GM23338 (cell line): ENCODE data around the gene SLC9A9. TPM values are rescaled to one million over a fixed set of nuclear protein-coding genes. Genes with fewer than 3 reads are reported as not detected.

Source experiments
- ATAC-seq: fragments of 200-7000 bp; cut with Tn5 transposase; 3 replicates; pipeline ENCODE4 v1.9.1; 2020
- DNase-seq: peaks from one replicate; pipeline ENCODE4 v3.0.0-alpha.2; 2015; ENCODE audit warnings: low spot score
- H2AFZ ChIP-seq: fragments of 200-600 bp; sonication (generic); 2 replicates; pipeline ENCODE4 v1.8.0; 2016; ENCODE audit warnings: antibody characterized with exemption, mild to moderate bottlenecking, moderate library complexity
- H3F3A ChIP-seq: fragments of 200-600 bp; sonication (generic); replicated peaks from 2 replicates; pipeline ENCODE4 v1.8.0; 2017; ENCODE audit warnings: antibody characterized with exemption, mixed run types, low read depth
- H3K27ac ChIP-seq: fragments of 200-600 bp; sonication (generic); 2 replicates; pipeline ENCODE4 v1.6.1; 2016; ENCODE audit warnings: low read depth
- H3K27me3 ChIP-seq: fragments of 200-600 bp; sonication (generic); 2 replicates; pipeline ENCODE4 v1.8.0; 2016; ENCODE audit warnings: mild to moderate bottlenecking, mixed run types, moderate library complexity; ENCODE audit not compliant: insufficient read depth
- H3K36me3 ChIP-seq: fragments of 200-600 bp; sonication (generic); 2 replicates; pipeline ENCODE4 v1.8.0; 2016; ENCODE audit warnings: mild to moderate bottlenecking; ENCODE audit not compliant: insufficient read depth
- H3K4me1 ChIP-seq: fragments of 200-600 bp; sonication (generic); 2 replicates; pipeline ENCODE4 v1.8.0; 2016; ENCODE audit warnings: mild to moderate bottlenecking, moderate library complexity; ENCODE audit not compliant: insufficient read depth
- H3K4me2 ChIP-seq: fragments of 200-600 bp; sonication (generic); 2 replicates; pipeline ENCODE4 v1.7.1; 2017; ENCODE audit warnings: mixed run types
- H3K4me3 ChIP-seq: fragments of 200-600 bp; sonication (generic); 2 replicates; pipeline ENCODE4 v1.6.1; 2016; ENCODE audit warnings: mixed run types
- H3K79me2 ChIP-seq: fragments of 200-600 bp; sonication (generic); replicated peaks from 2 replicates; pipeline ENCODE4 v1.8.0; 2017; ENCODE audit warnings: mild to moderate bottlenecking; ENCODE audit not compliant: insufficient read depth
- H3K9me2 ChIP-seq: fragments of 200-600 bp; sonication (generic); 2 replicates; pipeline ENCODE4 v1.8.0; 2017; ENCODE audit not compliant: insufficient read depth
- H4K20me1 ChIP-seq: fragments of 200-600 bp; sonication (generic); replicated peaks from 2 replicates; pipeline ENCODE4 v1.8.0; 2017; ENCODE audit warnings: mild to moderate bottlenecking; ENCODE audit not compliant: insufficient read depth
- H3K27ac Mint-ChIP-seq: 2 replicates; pipeline ENCODE4 v1.8.0; 2020; ENCODE audit warnings: inconsistent platforms, mild to moderate bottlenecking, moderate library complexity, mixed read lengths
- H3K27me3 Mint-ChIP-seq: 3 replicates; pipeline ENCODE4 v1.8.0; 2022; ENCODE audit warnings: low read depth, mild to moderate bottlenecking, moderate library complexity, mixed read lengths, inconsistent platforms; ENCODE audit not compliant: insufficient read depth, poor library complexity
- H3K36me3 Mint-ChIP-seq: 3 replicates; pipeline ENCODE4 v1.8.0; 2021; ENCODE audit warnings: low read depth, mild to moderate bottlenecking, inconsistent platforms, moderate library complexity, mixed read lengths
- H3K4me1 Mint-ChIP-seq: 3 replicates; pipeline ENCODE4 v1.8.0; 2020; ENCODE audit warnings: mild to moderate bottlenecking, inconsistent platforms, mixed read lengths
- H3K4me3 Mint-ChIP-seq: 3 replicates; pipeline ENCODE4 v1.8.0; 2021; ENCODE audit warnings: moderate library complexity, mild to moderate bottlenecking, inconsistent platforms, mixed read lengths
- H3K9me3 Mint-ChIP-seq: 3 replicates; pipeline ENCODE4 v1.8.0; 2020; ENCODE audit warnings: moderate library complexity, mild to moderate bottlenecking, inconsistent platforms, mixed read lengths
- CREB1 ChIP-seq: fragments of 250-450 bp; sonication (Bioruptor Pico); IDR thresholded peaks from 2 replicates; pipeline ENCODE4 v1.5.0; 2020; ENCODE audit warnings: low read depth, mild to moderate bottlenecking, moderate library complexity
- EZH2 ChIP-seq: fragments of 200-600 bp; sonication (generic); IDR thresholded peaks from one replicate; pipeline ENCODE4 v1.8.0; 2017; ENCODE audit warnings: antibody characterized with exemption, mild to moderate bottlenecking, low read depth; ENCODE audit not compliant: unreplicated experiment
- EZH2phosphoT487 ChIP-seq: fragments of 200-600 bp; sonication (generic); IDR thresholded peaks from one replicate; pipeline ENCODE4 v1.8.1; 2018; ENCODE audit warnings: antibody characterized with exemption; ENCODE audit not compliant: unreplicated experiment
- JUNB ChIP-seq: IDR thresholded peaks from one replicate; pipeline ENCODE4 v1.6.1; 2016; ENCODE audit warnings: antibody characterized with exemption; ENCODE audit not compliant: unreplicated experiment
- NANOG ChIP-seq: IDR thresholded peaks from 2 replicates; pipeline ENCODE4 v1.6.1; 2016; ENCODE audit warnings: antibody characterized with exemption, borderline replicate concordance
- POLR2AphosphoS5 ChIP-seq: IDR thresholded peaks from 2 replicates; pipeline ENCODE4 v1.6.1; 2016; ENCODE audit warnings: antibody characterized with exemption, low read depth
- STAT1 ChIP-seq: IDR thresholded peaks from one replicate; pipeline ENCODE4 v1.6.1; 2016; ENCODE audit warnings: antibody characterized with exemption; ENCODE audit not compliant: unreplicated experiment
- ZNF114 ChIP-seq: fragments of 250-450 bp; sonication (Bioruptor Pico); IDR thresholded peaks from 2 replicates; pipeline ENCODE4 v1.5.0; 2020; ENCODE audit warnings: mild to moderate bottlenecking, moderate library complexity
- polyA plus RNA-seq: library from polyadenylated mRNA; unstranded; fragments of >200 nt; fragmentation: Nextera tagmentation; extraction: Ambion mirVana; gene quantifications from 2 replicates; pipeline ENCODE4 v1.2.1, GENCODE V29; 2016
- total RNA-seq: library from RNA; depleted of rRNA; stranded (reverse); fragments of >200 nt; shearing (Covaris generic); gene quantifications from 2 replicates; pipeline ENCODE4 v1.2.3, GENCODE V29; 2014
- TF ChIP-seq, protein P1 (sequence below), 2 experiments: fragments of 200-600 bp in 1 of 2; sonication (generic) in 1 of 2; conservative IDR thresholded peaks; 2 replicates each; pipeline versions ENCODE4 v1.5.1 to v1.6.1; 2016 to 2017; ENCODE audit warnings: antibody characterized with exemption in 2 of 2, low read depth in 2 of 2, mild to moderate bottlenecking in 2 of 2, moderate library complexity in 1 of 2

Gene SLC9A9
- total and polyA plus RNA-seq, 2 experiments from 2014 or later = 1.3 to 1.6 TPM

DNA sequence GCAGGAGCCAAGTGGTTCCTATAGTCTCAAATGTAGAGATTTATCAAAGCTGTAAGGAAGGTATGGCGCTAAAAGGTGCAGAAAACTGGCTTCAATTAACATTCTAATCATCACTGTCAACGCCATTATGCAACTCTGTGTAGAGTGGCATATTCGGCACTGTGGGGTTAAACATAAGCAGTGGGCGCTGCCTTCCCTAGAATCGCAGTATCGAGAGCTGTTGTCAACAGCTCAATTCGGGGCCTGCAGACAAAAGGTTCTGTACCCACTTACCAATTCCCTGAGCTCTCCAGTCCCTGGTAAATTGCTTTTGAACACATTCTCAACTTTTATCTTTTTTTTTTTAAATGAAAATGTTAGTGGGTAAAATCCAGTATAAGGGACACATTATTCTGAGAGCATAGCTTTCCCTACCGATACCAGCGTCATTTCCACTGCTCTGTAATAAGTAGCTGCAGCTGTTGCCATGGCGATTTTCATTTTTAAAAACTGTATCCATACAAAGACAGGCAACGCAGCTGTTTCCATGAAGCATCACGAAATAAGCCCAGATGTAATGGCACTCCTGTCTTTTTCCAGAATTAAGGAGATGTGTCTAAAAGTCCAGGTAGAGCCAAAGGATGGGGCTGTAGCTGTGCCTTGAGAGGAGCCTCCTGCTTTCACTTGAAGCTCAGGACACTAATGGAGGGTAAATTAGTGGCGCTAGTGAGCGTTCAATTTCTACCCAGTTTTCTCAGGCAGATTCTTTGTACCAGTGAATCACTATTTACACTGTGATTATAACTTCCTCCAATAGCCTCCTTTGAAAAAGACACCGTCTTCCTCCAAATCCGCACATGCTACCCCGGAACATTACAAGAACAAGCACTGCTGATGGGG lies 250.3 kb downstream of the SLC9A9 start:
- ATAC-seq (peak; percentile 30; the same call in 2 of the 3 replicates), DNase-seq (no peak)
- Histone ChIP-seq H3K4me1 (peaks cover 41% of the 10 kb centered on the region), H3F3A (no peaks in the 10 kb centered on the region), H3K4me3 (peak overlapping the region; percentile 15; the same call in 1 of the 2 replicates), H4K20me1 (no peaks in the 10 kb centered on the region), H2AFZ (peak overlapping the region; percentile 93), H3K27me3 (no peaks in the 10 kb centered on the region), H3K4me2 (peak overlapping the region; percentile 49), H3K36me3 (no peaks in the 10 kb centered on the region), H3K79me2 (no peaks in the 10 kb centered on the region), H3K9me2 (no peaks in the 10 kb centered on the region; the same call in 1 of the 2 replicates), H3K27ac (peak overlapping the region; percentile 46; the same call in 1 of the 2 replicates)
- Mint-ChIP-seq H3K27ac (no peak overlapping the region; the same call in 1 of the 2 replicates), H3K9me3 (no peaks in the 10 kb centered on the region), H3K36me3 (no peaks in the 10 kb centered on the region), H3K4me1 (peaks cover 51% of the 10 kb centered on the region), H3K4me3 (no peak overlapping the region), H3K27me3 (peaks cover 12% of the 10 kb centered on the region)
- TF ChIP-seq EZH2phosphoT487 (no peak), POLR2AphosphoS5 (no peak), ZNF114 (CRISPR knock-in tag) (no peak)
- TF ChIP-seq, protein P1, sequence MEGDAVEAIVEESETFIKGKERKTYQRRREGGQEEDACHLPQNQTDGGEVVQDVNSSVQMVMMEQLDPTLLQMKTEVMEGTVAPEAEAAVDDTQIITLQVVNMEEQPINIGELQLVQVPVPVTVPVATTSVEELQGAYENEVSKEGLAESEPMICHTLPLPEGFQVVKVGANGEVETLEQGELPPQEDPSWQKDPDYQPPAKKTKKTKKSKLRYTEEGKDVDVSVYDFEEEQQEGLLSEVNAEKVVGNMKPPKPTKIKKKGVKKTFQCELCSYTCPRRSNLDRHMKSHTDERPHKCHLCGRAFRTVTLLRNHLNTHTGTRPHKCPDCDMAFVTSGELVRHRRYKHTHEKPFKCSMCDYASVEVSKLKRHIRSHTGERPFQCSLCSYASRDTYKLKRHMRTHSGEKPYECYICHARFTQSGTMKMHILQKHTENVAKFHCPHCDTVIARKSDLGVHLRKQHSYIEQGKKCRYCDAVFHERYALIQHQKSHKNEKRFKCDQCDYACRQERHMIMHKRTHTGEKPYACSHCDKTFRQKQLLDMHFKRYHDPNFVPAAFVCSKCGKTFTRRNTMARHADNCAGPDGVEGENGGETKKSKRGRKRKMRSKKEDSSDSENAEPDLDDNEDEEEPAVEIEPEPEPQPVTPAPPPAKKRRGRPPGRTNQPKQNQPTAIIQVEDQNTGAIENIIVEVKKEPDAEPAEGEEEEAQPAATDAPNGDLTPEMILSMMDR (conservative IDR thresholded peaks at IDR 0.05; ENCODE audit: low read depth in 2 of 2) = 0 out of 4 replicates have a peak, but pooled peaks of 1 of the 2 experiments have one; percentile 9

DNA sequence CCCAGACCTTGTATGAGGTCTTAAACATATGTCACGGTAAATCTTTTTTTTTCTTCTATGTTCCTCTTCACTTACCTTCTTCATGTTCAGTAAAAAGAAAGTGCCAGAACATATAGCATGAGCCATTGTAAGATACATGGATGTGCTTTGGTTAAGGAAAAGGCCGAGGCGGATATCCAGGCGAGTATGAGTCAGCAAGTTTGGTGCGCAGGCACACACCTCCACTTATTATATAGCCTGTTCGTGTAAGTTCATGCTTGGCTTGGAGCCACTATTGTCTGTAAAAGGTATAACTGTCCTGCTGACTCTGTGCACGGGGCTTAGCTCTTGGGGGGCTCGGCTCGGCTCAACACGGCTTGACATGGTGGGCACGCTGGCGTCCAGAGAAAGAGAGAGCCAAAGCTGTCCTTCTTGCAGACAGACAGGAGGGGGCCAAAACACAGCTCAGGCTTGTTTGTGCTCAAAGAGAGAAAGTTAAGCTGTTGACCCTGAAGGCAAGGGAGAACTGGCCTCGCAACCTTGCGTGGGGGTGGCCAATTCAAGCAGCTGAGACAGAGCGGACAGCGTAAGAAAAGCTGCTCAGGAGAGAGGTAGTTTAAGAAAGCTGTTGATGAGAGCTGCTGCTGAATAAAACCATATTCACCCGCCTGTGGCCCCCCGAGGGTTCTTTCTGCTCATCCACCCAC lies 251.2 kb downstream of the SLC9A9 start:
- H3K27ac Mint-ChIP-seq = peak overlapping the region; percentile 92
- H3K79me2 ChIP-seq = no peaks in the 10 kb centered on the region
- no peaks in the 10 kb centered on the region for H3K9me2 ChIP-seq
- H3K4me1 ChIP-seq = peaks cover 41% of the 10 kb centered on the region
- H3K36me3 ChIP-seq = no peaks in the 10 kb centered on the region
- H3K4me3 Mint-ChIP-seq = no peak overlapping the region
- H4K20me1 ChIP-seq = no peaks in the 10 kb centered on the region
- DNase-seq = peak; percentile 44
- peak; percentile 61 for ATAC-seq
- H3K27ac ChIP-seq = 0 out of 2 replicates have a peak overlapping the region, but pooled peaks have one; percentile 33
- H3K4me1 Mint-ChIP-seq = peaks cover 49% of the 10 kb centered on the region
- peaks cover 12% of the 10 kb centered on the region for H3K27me3 Mint-ChIP-seq
- no peak overlapping the region for H3K4me3 ChIP-seq
- no peaks in the 10 kb centered on the region for H3K9me3 Mint-ChIP-seq
- H3K27me3 ChIP-seq = no peaks in the 10 kb centered on the region
- no peak overlapping the region for H3K4me2 ChIP-seq
- H2AFZ ChIP-seq = peak overlapping the region; percentile 93; the same call in 1 of the 2 replicates
- no peak for TF ChIP-seq NANOG
- TF ChIP-seq JUNB = no peak
- no peak for TF ChIP-seq EZH2
- no peak for TF ChIP-seq ZNF114 (CRISPR knock-in tag)
- TF ChIP-seq, protein P1 (conservative IDR thresholded peaks at IDR 0.05; ENCODE audit: low read depth in 2 of 2) = no peak
- no peak for TF ChIP-seq POLR2AphosphoS5
- no peak for TF ChIP-seq STAT1
- TF ChIP-seq CREB1 (CRISPR knock-in tag) = no peak
- no peak for TF ChIP-seq EZH2phosphoT487
- H3K36me3 Mint-ChIP-seq = no peaks in the 10 kb centered on the region
- H3F3A ChIP-seq = no peaks in the 10 kb centered on the region
